ENCODE data around the gene BBLN.
"Not testable (repeated sequence)": the region's sequence is repeated elsewhere in the genome, so short reads cannot be mapped to it uniquely, and the experiment has no call there.

The BBLN gene

GRCh38 chr9:128169925-128170324 is 9.9 kb downstream of the BBLN start:
- in situ Hi-C loops (cut with MboI; ENCODE audit: low sequenced_read_pairs): no loop called here
- Histone ChIP-seq H3K36me3 (replicated peaks) (peaks cover 46% of the 10 kb centered on the region), H3K4me3 (no peak overlapping the region), H3K4me1 (no peaks in the 10 kb centered on the region), H3K27me3 (ENCODE audit: low read depth) (no peaks in the 10 kb centered on the region), H3K9me3 (no peaks in the 10 kb centered on the region)
- DNase-seq (ENCODE audit: low spot score in 2 of 2): no peak

GRCh38 chr9:128174062-128174461 is 14.0 kb downstream of the BBLN start:
- Histone ChIP-seq H3K36me3 (replicated peaks) (peaks cover 54% of the 10 kb centered on the region), H3K27me3 (ENCODE audit: low read depth) (no peaks in the 10 kb centered on the region), H3K4me3 (no peak overlapping the region), H3K9me3 (no peaks in the 10 kb centered on the region), H3K4me1 (no peaks in the 10 kb centered on the region)
- in situ Hi-C loops (cut with MboI; ENCODE audit: low sequenced_read_pairs): no loop called here
- DNase-seq (ENCODE audit: low spot score in 2 of 2): no peak

GRCh38 chr9:128175102-128175563 is 15.1 kb downstream of the BBLN start:
- no peaks in the 10 kb centered on the region for H3K27me3 ChIP-seq (ENCODE audit: low read depth)
- DNase-seq (ENCODE audit: low spot score in 2 of 2): no peak
- no peaks in the 10 kb centered on the region for H3K4me1 ChIP-seq
- in situ Hi-C loops (cut with MboI; ENCODE audit: low sequenced_read_pairs): no loop called here
- H3K4me3 ChIP-seq: no peak overlapping the region
- no peaks in the 10 kb centered on the region for H3K9me3 ChIP-seq
- H3K36me3 ChIP-seq (replicated peaks): peaks cover 54% of the 10 kb centered on the region

GRCh38 chr9:128175726-128176125 is 15.7 kb downstream of the BBLN start:
- H3K27me3 ChIP-seq (ENCODE audit: low read depth): no peaks in the 10 kb centered on the region
- in situ Hi-C loops (cut with MboI; ENCODE audit: low sequenced_read_pairs): no loop called here
- H3K9me3 ChIP-seq: no peaks in the 10 kb centered on the region
- no peaks in the 10 kb centered on the region for H3K4me1 ChIP-seq
- no peak for DNase-seq (ENCODE audit: low spot score in 2 of 2)
- H3K4me3 ChIP-seq: no peak overlapping the region
- peaks cover 58% of the 10 kb centered on the region for H3K36me3 ChIP-seq (replicated peaks)

GRCh38 chr9:128178806-128179431 is 18.9 kb downstream of the BBLN start:
- H3K36me3 ChIP-seq (replicated peaks): peaks cover 72% of the 10 kb centered on the region
- H3K4me1 ChIP-seq: no peaks in the 10 kb centered on the region
- H3K4me3 ChIP-seq: no peak overlapping the region
- H3K27me3 ChIP-seq (ENCODE audit: low read depth): no peaks in the 10 kb centered on the region
- in situ Hi-C loops (cut with MboI; ENCODE audit: low sequenced_read_pairs): no loop called here
- DNase-seq (ENCODE audit: low spot score in 2 of 2): no peak
- no peaks in the 10 kb centered on the region for H3K9me3 ChIP-seq

GRCh38 chr9:128180001-128180400 is 19.9 kb downstream of the BBLN start:
- peaks cover 71% of the 10 kb centered on the region for H3K36me3 ChIP-seq (replicated peaks)
- in situ Hi-C loops (cut with MboI; ENCODE audit: low sequenced_read_pairs): no loop called here
- no peak for DNase-seq (ENCODE audit: low spot score in 2 of 2)

GRCh38 chr9:128180447-128180846 is 20.4 kb downstream of the BBLN start:
- in situ Hi-C loops (cut with MboI; ENCODE audit: low sequenced_read_pairs): no loop called here
- Histone ChIP-seq H3K9me3 (no peaks in the 10 kb centered on the region), H3K27me3 (ENCODE audit: low read depth) (no peaks in the 10 kb centered on the region), H3K36me3 (replicated peaks) (peaks cover 70% of the 10 kb centered on the region), H3K4me1 (no peaks in the 10 kb centered on the region), H3K4me3 (no peak overlapping the region)
- DNase-seq (ENCODE audit: low spot score in 2 of 2): no peak

More at GRCh38 chr9:128180001-128180400, 19.9 kb downstream of the BBLN start:
- Histone ChIP-seq H3K27me3 (ENCODE audit: low read depth) (no peaks in the 10 kb centered on the region), H3K4me3 (no peak overlapping the region), H3K9me3 (no peaks in the 10 kb centered on the region), H3K4me1 (no peaks in the 10 kb centered on the region)

GRCh38 chr9:128181480-128181879 is 21.4 kb downstream of the BBLN start:
- H3K36me3 ChIP-seq (replicated peaks): peaks cover 65% of the 10 kb centered on the region
- H3K4me1 ChIP-seq; in situ Hi-C loops (cut with MboI; ENCODE audit: low sequenced_read_pairs); H3K4me3 ChIP-seq; H3K9me3 ChIP-seq; H3K27me3 ChIP-seq (ENCODE audit: low read depth): not testable (repeated sequence)
- DNase-seq (ENCODE audit: low spot score in 2 of 2): peak in 1 of 2 experiments; percentile 41

GRCh38 chr9:128182893-128183588 is 23.0 kb downstream of the BBLN start:
- in situ Hi-C loops (cut with MboI; ENCODE audit: low sequenced_read_pairs): no loop called here
- H3K4me1 ChIP-seq: no peaks in the 10 kb centered on the region
- H3K27me3 ChIP-seq (ENCODE audit: low read depth): no peaks in the 10 kb centered on the region
- H3K4me3 ChIP-seq: no peak overlapping the region
- no peaks in the 10 kb centered on the region for H3K9me3 ChIP-seq
- DNase-seq (ENCODE audit: low spot score in 2 of 2): no peak
- peaks cover 58% of the 10 kb centered on the region for H3K36me3 ChIP-seq (replicated peaks)

- Histone ChIP-seq H3K4me3 (no peak overlapping the region), H3K27me3 (ENCODE audit: low read depth) (no peaks in the 10 kb centered on the region), H3K36me3 (replicated peaks) (peaks cover 52% of the 10 kb centered on the region), H3K9me3 (no peaks in the 10 kb centered on the region), H3K4me1 (peaks cover 9% of the 10 kb centered on the region)
- in situ Hi-C loops (cut with MboI; ENCODE audit: low sequenced_read_pairs): no loop called here
- no peak for DNase-seq (ENCODE audit: low spot score in 2 of 2)
Measured at GRCh38 chr9:128185979-128186965, 26.2 kb downstream of the BBLN start.

GRCh38 chr9:128187361-128187760 is 27.3 kb downstream of the BBLN start:
- Histone ChIP-seq H3K9me3 (no peaks in the 10 kb centered on the region), H3K36me3 (replicated peaks) (peaks cover 52% of the 10 kb centered on the region), H3K4me1 (peaks cover 9% of the 10 kb centered on the region), H3K27me3 (ENCODE audit: low read depth) (no peaks in the 10 kb centered on the region), H3K4me3 (no peak overlapping the region)
- no peak for DNase-seq (ENCODE audit: low spot score in 2 of 2)
- in situ Hi-C loops (cut with MboI; ENCODE audit: low sequenced_read_pairs): no loop called here

- Histone ChIP-seq H3K4me1 (peaks cover 9% of the 10 kb centered on the region), H3K9me3 (no peaks in the 10 kb centered on the region), H3K36me3 (replicated peaks) (peaks cover 47% of the 10 kb centered on the region), H3K27me3 (ENCODE audit: low read depth) (no peaks in the 10 kb centered on the region), H3K4me3 (no peak overlapping the region)
- no peak for DNase-seq (ENCODE audit: low spot score in 2 of 2)
- in situ Hi-C loops (cut with MboI; ENCODE audit: low sequenced_read_pairs): no loop called here
Measured at GRCh38 chr9:128188209-128188608, 28.1 kb downstream of the BBLN start.

GRCh38 chr9:128190013-128190412 is 29.9 kb downstream of the BBLN start:
- in situ Hi-C loops (cut with MboI; ENCODE audit: low sequenced_read_pairs): no loop called here
- H3K4me3 ChIP-seq: peak overlapping the region; percentile 75

More at GRCh38 chr9:128190013-128190412, 29.9 kb downstream of the BBLN start:
- peaks cover 36% of the 10 kb centered on the region for H3K36me3 ChIP-seq (replicated peaks)
- H3K9me3 ChIP-seq: no peaks in the 10 kb centered on the region
- DNase-seq (ENCODE audit: low spot score in 2 of 2): no peak
- no peaks in the 10 kb centered on the region for H3K27me3 ChIP-seq (ENCODE audit: low read depth)
- peaks cover 9% of the 10 kb centered on the region for H3K4me1 ChIP-seq
